Measurements from ENCODE around the gene ZNF362.

Gene ZNF362

GRCh38 chr1:33326785-33327184 is 70.5 kb downstream of the ZNF362 start:
- TF ChIP-seq CTCF (IDR thresholded peaks at IDR 0.05; ENCODE audit: borderline replicate concordance, insufficient read depth, low read depth, low read length): no peak
- no peak overlapping the region for H3K4me3 ChIP-seq (ENCODE audit: low read depth, low read length)

GRCh38 chr1:33327587-33328325 is 71.5 kb downstream of the ZNF362 start:
- no peak for TF ChIP-seq CTCF (IDR thresholded peaks at IDR 0.05; ENCODE audit: borderline replicate concordance, insufficient read depth, low read depth, low read length)
- H3K4me3 ChIP-seq (ENCODE audit: low read depth, low read length): no peak overlapping the region

GRCh38 chr1:33328817-33329216 is 72.5 kb downstream of the ZNF362 start:
- H3K4me3 ChIP-seq (ENCODE audit: low read depth, low read length): no peak overlapping the region
- no peak for TF ChIP-seq CTCF (IDR thresholded peaks at IDR 0.05; ENCODE audit: borderline replicate concordance, insufficient read depth, low read depth, low read length)

- H3K4me3 ChIP-seq (ENCODE audit: low read depth, low read length): no peak overlapping the region
- no peak for TF ChIP-seq CTCF (IDR thresholded peaks at IDR 0.05; ENCODE audit: borderline replicate concordance, insufficient read depth, low read depth, low read length)
These were observed 73.5 kb downstream of the ZNF362 start for GRCh38 chr1:33329600-33330305.

GRCh38 chr1:33330361-33330890 is 74.1 kb downstream of the ZNF362 start:
- no peak for TF ChIP-seq CTCF (IDR thresholded peaks at IDR 0.05; ENCODE audit: borderline replicate concordance, insufficient read depth, low read depth, low read length)
- no peak overlapping the region for H3K4me3 ChIP-seq (ENCODE audit: low read depth, low read length)

GRCh38 chr1:33330906-33331305 is 74.6 kb downstream of the ZNF362 start:
- no peak overlapping the region for H3K4me3 ChIP-seq (ENCODE audit: low read depth, low read length)
- TF ChIP-seq CTCF (IDR thresholded peaks at IDR 0.05; ENCODE audit: borderline replicate concordance, insufficient read depth, low read depth, low read length): no peak

Data from GM12875 (cell line).